Activated T-cell treated with anti-CD3 and anti-CD28 coated beads, Interleukin-2, amount 50 U/mL, for 1 hour (primary cell): Measurements from ENCODE around the gene ISYNA1.
A peak's percentile ranks its signal among the peaks of the same experiment; 100 is the strongest.

ENCODE experiments used
- DNase-seq: peaks from one replicate; pipeline ENCODE4 v3.0.0-alpha.2; 2020

The ISYNA1 gene

GRCh38 chr19:18430417-18431144 lies 7.4 kb downstream of the ISYNA1 start:
- peak; percentile 16 for DNase-seq

- no peak for DNase-seq
Measured at GRCh38 chr19:18429717-18430416, 8.1 kb downstream of the ISYNA1 start.

- DNase-seq: peak; percentile 89
Measured at GRCh38 chr19:18428787-18429674, 8.9 kb downstream of the ISYNA1 start.

DNA sequence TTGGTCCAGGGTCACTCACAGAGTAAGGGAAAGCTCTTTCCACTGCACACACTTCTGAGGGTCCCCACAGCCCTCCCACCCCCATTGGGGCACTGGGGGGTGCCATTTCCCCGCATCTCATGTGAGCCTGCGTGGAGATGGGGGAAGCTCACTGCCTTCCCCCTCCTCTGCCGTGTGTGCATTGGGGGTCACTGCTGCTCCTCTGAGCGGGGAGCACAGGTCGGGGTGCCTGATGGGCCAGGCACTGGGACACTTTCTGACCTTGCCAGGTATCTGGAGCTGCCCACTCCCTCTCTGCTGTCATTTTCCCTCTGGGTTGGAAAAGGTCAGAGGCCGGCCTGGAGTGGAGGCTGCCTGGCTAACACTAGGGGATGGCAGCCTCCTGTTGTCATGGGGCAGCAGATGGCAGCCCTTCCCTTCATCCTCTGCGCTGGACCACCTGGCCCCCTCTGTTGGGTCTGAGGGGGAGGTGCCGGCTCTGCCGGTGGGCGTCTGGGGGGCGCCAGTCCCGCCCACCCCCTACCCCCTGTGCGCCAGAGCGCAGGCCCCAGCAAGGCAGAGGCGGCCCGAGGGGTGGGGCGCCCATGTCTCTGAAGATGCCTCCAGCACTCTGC lies 9.7 kb downstream of the ISYNA1 start:
- DNase-seq: no peak

DNA sequence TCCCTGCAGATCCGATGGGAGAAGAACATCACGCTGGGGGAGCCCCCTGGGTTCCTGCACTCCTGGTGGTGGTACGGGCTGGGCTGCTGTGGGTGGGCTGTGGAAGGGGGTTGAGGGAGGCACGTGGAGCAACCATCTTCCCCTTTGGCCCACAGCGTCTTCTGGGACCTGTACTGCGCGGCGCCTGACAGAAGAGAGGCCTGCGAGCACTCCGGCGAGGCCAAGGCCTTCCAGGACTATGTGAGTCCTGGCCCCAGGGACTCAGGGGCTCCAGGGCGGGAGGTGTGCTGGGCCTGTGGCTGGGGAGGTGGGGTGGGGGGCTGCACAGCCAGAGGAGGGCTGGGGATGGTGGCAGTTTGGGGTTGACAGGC lies 10.2 kb downstream of the ISYNA1 start:
- no peak for DNase-seq

- no peak for DNase-seq
Measured at GRCh38 chr19:18427080-18427742, 10.7 kb downstream of the ISYNA1 start.

GRCh38 chr19:18426416-18426767 lies 11.5 kb downstream of the ISYNA1 start:
- no peak for DNase-seq

DNA sequence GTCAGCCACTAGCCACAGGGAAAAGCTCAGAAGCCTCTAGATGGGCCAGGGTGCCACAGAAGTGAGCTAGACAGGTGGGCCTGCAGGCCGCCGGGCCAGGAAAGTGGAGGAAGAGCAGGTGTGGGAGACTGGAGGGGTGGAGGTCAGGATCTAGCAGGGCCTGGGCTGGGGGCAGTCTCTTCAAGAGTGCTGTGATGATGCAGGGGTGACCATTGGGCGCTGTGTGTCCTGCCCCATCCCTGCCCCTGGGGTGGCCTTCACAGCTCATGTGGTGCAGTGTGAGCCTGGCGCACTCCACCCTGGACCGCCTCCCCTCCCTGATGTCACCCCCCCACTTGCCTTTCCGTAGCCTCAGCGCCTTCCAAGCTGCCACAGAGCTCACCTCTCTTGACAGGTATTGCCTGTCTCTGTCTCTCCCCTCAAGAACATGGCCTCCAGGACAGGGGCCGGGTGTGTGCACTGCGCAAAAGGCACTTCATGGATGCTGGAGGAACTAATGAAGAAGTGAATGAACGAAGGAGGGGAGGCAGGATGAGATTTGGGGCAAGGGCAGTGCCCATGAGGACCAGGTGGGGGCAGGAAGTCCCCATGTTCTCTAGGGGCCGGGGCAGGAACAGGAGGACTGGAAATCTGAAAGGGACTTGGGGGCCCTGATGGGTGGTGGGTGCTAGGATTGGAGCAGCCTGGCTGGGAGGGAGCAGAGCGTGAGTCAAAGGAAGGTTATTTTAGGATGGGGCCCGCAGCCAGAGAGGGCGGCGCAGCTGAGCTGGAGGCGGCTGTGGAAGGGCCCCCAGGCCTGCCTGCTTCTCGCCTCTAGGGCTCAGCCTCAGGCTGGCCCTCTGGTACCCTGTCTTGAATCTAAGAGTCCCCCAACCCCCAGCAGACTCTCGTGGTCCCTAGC lies 12.2 kb downstream of the ISYNA1 start:
- no peak for DNase-seq

GRCh38 chr19:18424890-18425514 lies 12.9 kb downstream of the ISYNA1 start:
- no peak for DNase-seq

DNA sequence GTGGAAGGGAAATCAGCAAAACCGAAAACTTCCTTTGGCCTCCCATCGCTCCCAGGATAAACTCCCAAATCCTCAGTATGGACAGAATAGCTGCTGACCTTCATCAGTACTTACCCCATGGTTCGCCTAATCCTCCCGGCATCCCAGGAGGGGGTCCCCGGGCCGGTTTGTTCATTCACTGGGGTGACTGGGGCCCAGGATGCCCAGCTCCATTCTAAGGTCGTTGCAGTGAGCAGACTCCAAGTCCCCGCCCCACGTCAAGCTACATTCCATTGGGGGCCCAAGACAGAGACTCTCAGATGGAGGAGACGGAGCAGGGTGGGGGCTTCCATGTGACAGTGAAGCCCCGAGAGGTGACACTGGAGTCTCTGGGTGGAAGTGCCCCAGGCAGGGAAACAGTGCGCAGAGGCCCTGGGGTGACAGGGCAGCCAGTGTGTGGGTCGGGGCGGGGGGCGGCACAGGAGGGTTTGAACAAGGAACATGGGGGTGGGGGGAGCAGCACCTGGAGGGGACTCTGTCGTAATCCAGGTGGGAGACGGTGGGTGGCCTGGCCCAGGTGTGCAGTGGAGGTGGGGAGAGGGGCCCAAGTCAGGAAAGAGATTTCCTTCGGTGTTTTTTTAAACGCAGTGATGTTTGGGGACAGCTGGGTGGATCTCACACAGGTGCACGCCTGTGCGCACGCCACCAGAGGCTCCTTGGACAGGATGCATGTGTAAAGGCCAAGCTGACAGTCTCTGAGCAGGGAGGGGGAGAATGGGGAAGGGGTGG lies 13.6 kb downstream of the ISYNA1 start:
- DNase-seq: no peak

GRCh38 chr19:18423258-18424020 lies 14.5 kb downstream of the ISYNA1 start:
- no peak for DNase-seq

- DNase-seq: peak; percentile 34
Measured at GRCh38 chr19:18422530-18423191, 15.3 kb downstream of the ISYNA1 start.

DNA sequence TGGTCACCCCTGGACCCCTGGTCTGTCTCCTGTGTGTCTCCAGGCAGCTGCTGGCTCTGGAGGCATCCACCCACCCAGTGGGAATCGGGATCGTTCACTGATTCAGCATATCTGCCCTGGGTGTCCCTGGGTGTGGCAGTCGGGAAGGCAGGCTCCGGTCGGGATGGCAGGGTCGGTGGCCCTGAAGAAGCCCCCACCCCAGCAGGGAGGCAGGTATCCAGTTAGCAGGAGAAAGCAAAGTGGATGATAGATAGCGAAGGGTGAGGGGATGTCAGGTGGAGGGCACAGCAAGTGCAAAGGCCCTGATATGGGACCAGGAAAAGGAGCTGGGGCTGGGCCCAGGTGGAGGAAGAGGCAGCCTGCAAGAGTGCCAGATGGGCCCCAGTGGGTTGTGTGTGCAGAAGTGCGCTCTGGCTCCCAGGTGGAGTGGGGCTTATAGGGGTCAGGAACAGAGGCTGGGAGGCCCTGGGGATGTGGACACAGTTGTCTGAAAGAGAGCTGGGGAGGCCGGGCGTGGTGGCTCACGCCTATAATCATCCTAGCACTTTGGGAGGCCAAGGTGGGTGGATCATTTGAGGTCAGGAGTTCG lies 16.5 kb downstream of the ISYNA1 start:
- peak; percentile 22 for DNase-seq

DNA sequence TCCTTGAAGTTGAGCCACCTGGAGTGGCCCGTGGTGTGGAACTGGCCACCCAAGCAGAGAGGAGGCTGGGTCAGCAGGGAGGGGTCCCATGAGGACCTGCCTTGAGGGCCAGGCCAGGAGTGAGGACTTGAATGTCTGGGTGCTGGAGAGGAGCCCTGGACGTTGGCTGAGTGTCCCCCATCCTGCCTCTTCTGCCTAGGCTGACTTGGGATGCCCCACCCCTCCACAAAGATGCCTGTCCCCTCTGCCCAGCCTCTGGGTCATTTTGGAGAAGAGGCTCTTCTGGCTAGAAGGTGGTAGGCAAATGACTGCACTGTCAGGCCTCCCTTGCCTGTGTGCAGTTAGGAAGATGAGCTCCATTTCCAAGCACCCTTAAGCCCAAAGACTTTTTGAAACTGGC lies 17.0 kb downstream of the ISYNA1 start:
- no peak for DNase-seq

GRCh38 chr19:18419699-18420460 lies 18.1 kb downstream of the ISYNA1 start:
- peak; percentile 57 for DNase-seq

- peak; percentile 76 for DNase-seq
Measured at GRCh38 chr19:18419195-18419698, 18.7 kb downstream of the ISYNA1 start, which contains the start of gene SSBP4. Gene SSBP4 (plus strand): TSS chr19:18419398. CDS start chr19:18419649, 251 bp downstream.

DNA sequence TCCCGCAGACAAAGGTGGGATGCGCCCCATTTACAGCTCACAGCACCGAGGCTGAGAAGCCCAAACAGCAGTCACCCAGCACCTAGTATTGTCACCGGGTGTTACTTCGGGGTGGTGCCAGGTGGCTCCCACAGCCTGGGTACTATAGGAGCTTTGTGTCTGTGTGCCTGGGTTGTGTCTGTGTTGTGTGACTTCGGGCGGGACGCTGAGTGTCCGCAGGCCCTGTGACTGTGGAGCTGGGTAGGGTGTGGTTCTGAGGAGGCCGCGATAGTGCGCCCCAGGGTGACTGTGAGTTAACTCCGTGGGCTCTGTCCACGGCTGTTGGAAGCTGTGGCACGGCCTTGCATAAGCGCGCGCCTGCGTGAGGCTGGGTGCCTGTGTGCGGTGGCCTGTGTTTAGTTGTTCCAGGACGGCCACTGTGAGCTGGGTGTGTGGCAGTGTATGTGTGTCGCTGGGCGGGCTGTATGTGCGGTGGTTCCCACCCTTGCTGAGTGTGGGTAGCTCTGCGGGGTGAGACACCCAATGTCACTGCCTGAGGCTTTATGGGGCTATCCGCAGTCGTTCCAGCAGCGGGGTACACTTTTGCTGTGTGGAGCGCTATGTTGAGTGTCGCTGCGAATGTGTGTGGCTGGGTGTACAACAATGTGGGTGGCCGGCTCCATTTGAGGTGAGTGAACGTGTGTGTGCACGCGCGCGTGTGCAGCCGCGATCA lies 19.3 kb downstream of the ISYNA1 start:
- DNase-seq: no peak
